MV-4-11 (cell line): ENCODE measurements around the gene ARAP1.

Experiments
- DNase-seq: peaks from one replicate; lab custom pipeline; 2025; lab: John Stamatoyannopoulos, UW

The ARAP1 gene

DNA sequence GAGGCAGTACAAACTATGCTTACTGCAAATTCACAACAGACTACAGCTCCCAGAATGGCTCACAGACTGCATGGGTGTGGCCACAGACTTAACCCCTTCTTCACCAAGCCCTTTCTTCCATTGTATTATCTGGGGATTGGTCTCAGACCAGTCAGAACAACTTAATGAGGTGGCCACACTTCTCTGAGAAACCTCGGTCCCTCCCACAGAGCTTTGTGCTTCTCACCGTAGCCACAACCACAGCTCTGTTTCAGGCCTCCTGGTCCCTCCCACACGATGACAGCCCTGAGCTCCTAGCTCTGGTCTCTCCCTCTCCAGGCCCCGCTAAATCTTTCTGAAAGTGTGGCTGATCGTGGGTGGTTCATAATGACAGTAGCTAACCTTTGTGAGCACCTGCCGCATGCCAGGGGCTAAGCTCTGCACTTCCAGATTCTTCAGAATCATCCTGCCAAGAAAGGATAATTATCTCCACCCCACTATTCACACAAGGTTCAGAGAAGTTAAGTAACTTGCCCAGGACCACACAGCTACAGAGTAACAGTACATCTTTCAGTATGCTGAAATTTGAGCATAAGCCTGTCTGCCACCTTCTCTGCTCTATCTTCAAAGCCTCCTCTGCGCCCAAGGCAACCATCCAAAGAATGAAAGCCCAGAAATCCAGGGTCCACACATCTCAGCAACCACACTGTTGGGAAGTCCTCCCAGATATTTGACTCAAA lies 83.4 kb downstream of the ARAP1 start:
- DNase-seq: peak; percentile 43

- no peak for DNase-seq
These were observed 86.2 kb downstream of the ARAP1 start for GRCh38 chr11:72665911-72666472.

- no peak for DNase-seq
These were observed 90.2 kb downstream of the ARAP1 start for GRCh38 chr11:72662036-72662435.

DNA sequence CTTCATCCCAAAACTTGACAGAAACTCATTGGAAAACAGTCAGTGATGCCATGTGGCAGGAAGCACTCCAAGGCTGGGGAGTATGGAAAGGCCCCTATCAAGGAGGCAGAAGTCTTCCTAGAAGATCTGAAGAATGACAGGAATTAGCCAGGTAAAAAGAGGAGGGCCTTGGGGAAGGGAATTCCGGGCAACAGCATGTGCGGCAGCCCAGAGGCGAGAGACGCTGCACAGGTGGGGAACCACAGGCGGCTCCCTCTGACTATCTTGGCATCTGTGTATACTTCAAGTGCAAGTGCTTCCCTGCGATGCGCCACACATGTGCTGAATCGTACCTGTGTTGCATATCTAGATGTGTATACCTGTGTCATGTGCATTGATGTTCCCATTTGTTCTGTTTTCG lies 90.7 kb downstream of the ARAP1 start:
- DNase-seq: no peak

DNA sequence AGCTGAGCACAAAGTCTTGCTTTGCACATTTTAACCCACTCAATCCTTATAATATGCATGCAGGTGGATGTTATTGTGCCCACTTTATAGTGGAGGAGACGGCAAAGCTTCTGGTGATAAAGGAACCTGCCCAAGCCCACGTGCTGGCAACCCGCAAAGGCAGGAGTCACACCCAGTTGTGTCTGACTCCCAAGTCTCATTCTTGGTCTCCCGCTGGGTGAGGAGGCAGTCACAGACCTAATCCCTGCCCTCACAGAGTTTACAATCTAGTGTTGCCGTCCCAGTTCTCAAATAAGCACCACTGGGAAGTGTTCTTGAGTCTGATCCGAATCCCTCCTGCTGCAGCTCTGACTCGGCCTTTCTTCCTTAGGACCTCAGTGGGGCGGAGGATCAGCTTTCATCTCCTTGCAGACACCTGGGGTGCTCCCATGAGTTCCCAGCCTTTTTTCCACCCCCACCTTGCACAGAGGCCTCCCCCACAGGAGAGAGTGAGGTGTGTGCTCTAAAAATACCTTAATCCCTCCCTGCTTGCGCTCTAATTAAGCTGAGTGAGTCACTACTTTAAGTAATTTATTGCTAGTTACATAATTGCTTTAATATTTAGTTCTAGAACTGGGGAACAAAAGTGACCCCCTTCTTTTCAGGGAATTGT lies 93.1 kb downstream of the ARAP1 start:
- DNase-seq: no peak

- DNase-seq: no peak
These were observed 94.7 kb downstream of the ARAP1 start for GRCh38 chr11:72657411-72658100.

DNA sequence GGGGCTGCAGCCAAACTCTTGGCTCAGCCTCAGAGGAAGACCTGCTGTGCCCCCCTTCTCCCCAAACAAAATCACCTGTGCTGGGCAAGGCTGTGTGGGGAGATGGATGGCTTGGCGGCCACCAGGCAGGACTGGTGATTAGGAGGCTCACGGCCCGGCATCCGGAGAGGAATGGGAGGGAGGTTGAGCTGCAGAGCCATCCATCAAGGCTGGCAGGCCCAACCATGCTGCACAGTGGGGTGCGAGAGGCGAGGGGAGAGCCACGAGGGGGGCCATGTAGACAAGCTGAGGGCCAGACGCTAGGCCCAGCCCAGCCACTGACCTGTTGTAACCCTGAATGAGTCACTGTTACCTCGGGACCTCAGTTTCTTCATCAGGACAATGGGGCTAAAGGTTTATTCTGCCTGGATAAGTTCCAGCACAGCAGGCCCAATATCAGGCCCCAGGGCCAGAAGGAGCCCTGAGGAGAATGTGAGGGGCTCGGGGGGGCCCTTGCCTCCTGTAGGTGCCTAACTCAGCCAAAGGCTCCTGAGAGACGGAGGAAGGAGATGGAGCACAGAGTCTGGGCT lies 96.2 kb downstream of the ARAP1 start:
- no peak for DNase-seq

DNA sequence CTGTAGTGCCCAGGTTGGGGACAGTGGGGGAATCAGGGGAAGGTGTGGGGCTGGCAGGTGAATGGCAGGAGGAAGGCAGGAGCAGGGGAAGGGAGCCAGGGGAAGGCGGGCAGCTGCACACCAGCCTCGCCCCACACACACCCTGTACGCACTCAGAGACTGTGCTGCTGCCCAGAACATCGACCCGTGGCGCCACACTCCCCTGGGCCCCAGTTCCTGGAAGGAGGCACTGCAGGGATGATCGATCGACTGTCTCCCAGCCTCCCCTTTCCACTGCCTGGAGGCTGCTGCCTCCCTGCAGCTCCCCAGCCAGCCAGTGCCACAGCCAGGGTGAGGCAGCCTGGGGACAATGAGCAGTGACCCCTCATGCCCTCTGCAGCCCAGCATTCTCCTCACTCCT lies 97.2 kb downstream of the ARAP1 start:
- DNase-seq: no peak

DNA sequence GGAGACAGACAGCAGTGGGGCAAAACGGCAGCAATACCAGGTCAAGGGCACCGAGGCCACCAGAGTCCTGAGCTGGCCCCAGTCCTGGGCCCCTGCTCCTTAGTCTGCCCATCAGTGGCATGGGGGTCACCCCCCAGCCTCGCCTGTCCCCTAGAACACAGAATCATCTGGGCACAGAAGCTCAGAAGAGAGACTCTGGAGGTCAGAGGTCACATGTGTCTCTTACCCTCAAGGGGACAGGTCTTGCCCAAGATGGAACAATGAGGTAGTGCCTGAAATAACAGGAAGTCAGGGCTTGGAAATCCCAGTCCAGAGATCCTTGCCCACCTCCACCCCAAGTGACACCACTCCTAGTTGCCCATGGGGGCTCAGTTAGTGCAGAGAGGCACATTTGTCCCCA lies 98.6 kb downstream of the ARAP1 start:
- DNase-seq: no peak

DNA sequence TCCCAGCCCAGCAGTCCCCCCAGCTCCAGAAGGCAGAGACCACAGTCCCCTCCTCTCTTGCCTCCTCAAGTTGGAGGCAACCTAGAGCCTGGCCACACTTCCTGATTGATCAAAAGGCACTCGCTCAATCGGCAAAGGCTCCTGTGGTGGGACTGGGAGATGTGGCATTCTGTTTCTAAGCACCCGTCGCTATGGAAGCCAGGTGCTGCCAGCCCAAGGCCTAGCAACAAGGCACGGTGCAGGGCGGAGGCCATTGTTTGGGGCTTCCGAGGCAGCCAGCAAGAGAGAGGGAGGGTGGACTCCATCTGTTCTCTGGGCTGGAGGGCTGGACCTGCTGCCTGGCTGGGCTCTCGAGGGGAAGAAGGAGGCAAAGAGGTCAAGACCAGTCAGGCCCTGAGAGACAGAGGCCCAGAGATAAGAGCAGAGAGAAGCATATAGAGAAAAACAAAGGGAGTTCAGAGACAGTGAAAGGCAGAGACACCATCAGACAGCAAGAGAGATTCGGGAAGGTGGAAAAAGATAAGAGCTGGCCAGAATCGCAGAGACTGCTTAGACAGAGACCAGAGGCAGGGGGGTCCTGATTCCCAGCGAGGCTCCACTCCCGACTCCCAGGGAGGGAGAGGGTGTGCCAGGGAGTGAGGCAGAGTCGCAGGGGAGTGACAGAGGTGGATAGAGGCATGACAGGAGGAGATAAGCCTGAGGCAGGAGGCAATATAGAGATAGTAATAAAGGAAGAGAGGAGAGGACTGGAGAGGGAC lies 99.2 kb downstream of the ARAP1 start:
- no peak for DNase-seq

GRCh38 chr11:72652133-72652532 lies 100.1 kb downstream of the ARAP1 start:
- DNase-seq: no peak

DNA sequence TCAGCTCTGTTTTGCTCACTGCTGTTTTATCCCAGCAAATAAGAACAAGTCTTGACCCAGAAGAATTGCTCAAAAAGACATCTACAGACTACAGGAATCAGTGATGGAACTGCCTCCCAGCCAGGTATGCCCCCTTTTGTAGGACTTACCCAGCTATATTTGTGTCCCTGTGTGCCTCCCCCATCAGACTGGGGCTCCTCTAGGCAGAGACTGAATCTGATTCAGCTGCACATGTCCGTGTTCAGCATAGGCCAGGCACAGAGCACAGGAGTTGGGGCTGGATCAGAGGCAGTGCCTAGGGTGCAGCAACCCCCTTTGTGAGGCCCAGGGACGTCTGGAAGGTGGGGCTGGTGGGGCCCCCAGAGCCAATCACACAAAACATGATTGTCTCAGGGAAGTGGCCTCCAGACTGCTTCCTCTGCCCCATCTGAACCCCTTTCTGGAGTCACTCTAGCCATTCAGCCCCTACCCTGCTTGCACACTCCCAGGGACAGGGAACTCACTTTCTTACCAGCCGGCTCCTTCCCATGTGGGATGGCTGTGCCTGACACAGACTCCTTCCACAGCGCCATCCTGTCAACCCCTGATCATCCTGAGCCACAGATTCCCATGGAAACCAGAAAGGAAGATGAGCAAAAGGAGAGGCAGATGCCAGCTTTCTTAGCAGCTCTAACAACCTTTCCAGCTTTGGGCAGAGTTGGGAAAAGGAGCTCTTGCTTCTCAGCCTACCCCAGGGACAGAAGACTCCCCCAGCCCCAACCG lies 102.8 kb downstream of the ARAP1 start:
- DNase-seq: no peak

- no peak for DNase-seq
These were observed 103.6 kb downstream of the ARAP1 start for GRCh38 chr11:72648384-72649136.

DNA sequence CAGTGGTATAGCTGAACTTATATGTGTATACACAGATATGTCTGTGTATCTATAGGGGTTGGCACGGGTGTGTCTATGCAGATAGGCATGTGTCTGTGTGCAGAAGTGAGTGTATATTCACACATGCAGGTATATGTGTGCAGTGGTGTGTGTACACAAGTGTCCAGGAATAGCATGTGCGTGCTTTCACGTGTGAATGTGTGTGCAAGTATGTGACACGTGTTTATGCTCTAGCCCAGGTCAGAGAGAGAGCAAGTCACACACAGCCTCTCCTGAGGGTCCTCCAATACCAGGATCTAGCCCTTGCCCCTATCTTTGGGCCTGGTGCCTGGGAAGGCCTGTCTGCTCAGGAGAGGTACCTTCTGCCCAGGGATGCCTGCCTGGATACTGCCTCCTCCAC lies 104.3 kb downstream of the ARAP1 start:
- DNase-seq: no peak

DNA sequence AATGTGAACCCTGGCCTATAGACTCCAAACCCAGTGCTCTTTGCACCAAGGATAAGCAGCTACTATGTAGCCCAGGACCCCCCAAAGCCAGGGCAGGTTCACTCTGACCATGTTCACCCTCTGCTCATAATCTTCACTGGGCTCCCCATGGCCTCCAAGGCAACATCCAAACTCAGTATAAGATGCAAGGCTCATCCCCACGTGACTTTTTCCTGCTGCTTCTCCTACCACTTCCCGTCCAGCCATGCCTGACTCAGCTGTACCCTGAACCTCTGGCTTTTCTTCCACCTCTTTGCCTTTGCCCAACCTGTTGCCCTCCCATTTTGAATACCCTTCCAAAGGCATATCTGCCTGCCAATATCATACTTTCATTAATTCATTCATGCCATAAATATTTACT lies 105.7 kb downstream of the ARAP1 start:
- no peak for DNase-seq

GRCh38 chr11:72646024-72646423 lies 106.2 kb downstream of the ARAP1 start:
- no peak for DNase-seq

- DNase-seq: no peak
These were observed 108.7 kb downstream of the ARAP1 start for GRCh38 chr11:72643547-72643946.

DNA sequence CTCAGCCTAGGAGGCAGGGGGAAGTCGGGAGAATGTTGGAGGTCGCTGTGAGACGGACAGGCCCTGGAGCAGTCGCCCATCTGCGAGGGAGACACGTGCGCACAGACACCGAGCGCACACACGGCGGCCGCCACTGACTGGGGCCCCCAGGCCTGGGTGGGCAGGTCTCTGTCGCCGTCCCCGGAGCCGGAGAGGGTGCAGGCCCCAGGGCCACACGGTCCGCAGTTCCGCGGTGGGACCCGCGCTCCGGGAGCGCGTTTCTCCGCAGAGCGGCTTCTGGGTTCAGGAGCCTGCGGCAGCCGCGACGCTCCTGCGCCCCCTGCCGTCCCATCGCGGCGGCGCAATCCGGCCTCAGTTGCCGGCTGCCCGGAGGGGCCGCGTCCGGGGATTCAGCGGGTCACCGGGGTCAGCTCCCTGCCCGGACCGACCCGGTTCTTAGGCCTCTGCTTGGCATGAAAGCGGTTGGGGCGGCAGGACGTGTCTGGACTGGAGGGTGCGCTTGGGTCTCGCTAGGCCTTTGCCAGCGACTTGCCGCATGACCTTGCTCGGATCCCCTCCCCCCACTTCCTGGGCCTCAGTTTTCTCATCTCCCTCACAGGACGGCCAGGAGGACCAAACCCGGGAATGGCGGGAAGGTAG lies 109.2 kb downstream of the ARAP1 start:
- peak; percentile 34 for DNase-seq

GRCh38 chr11:72642043-72642883 lies 109.9 kb downstream of the ARAP1 start:
- no peak for DNase-seq
